A549 treated with GW870086 at 1 μM for 4 hours (cell line): ENCODE data around the gene VMP1. TPM values are rescaled to one million over a fixed set of nuclear protein-coding genes. Genes with fewer than 3 reads are reported as not detected.

Experiments
- total RNA-seq: library from RNA; stranded (reverse); fragments of 200-300 nt; extraction: Qiagen RNA extraction; gene quantifications from 5 replicates; pipeline ENCODE4 v1.2.3, GENCODE V29; 2022; ENCODE audit warnings: low read depth

VMP1 gene
- total RNA-seq: 126 to 208 TPM (median 160 TPM) in 5 replicates

GRCh38 chr17:59707149-59707970, at the start of gene VMP1, which contains the start of gene PTRH2:
TSS of gene VMP1 (plus strand) at chr17:59707654. CDS start at chr17:59731447, 23,793 bp downstream.
TSS of gene PTRH2 (minus strand) at chr17:59707430. CDS start at chr17:59697978, 9,452 bp downstream.

Other genes with a start within 250 kb of the VMP1 start
- gene DHX40, start 142.0 kb upstream of the VMP1 start, total RNA-seq: 30.5 to 44.4 TPM (median 40.2 TPM) in 5 replicates
- 170 to 205 TPM (median 197 TPM) in 5 replicates for gene CLTC, start 87.8 kb upstream of the VMP1 start, total RNA-seq
- gene PTRH2, start 224 bp upstream of the VMP1 start, total RNA-seq: 96.7 to 125 TPM (median 103 TPM) in 5 replicates
- gene TUBD1, start 185.3 kb downstream of the VMP1 start, total RNA-seq: 8.4 to 11.7 TPM (median 11.0 TPM) in 5 replicates
- 37.7 to 52.1 TPM (median 41.1 TPM) in 5 replicates for gene RPS6KB1, start 185.5 kb downstream of the VMP1 start, total RNA-seq